ENCODE results near the gene TTC28.

DNA sequence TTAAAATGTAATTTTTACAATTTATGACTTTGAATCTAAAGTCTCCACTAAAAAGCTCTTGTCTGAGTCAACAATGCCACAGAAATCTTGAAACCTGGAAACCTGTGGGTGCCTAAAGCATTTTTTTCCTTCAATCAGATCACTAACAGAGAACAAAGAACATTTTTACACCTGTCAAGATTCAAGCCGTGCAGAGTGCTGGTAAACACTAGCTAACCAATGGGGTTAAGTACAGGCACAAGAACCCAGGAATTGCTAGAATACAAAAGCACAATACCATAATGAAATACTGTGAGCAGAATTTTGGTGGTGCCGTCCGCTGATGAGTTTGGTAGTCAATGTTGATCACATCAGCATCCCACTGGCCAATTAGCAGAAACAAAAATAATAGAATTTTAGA lies 380.3 kb downstream of the TTC28 start:
- TF ChIP-seq EZH2 (IDR thresholded peaks at IDR 0.05) (no peak), ELF1 (IDR thresholded peaks at IDR 0.05; ENCODE audit: borderline replicate concordance, low read depth) (no peak), SIN3A (IDR thresholded peaks at IDR 0.05; ENCODE audit: low read depth) (no peak)
- TF ChIP-seq, protein P1, sequence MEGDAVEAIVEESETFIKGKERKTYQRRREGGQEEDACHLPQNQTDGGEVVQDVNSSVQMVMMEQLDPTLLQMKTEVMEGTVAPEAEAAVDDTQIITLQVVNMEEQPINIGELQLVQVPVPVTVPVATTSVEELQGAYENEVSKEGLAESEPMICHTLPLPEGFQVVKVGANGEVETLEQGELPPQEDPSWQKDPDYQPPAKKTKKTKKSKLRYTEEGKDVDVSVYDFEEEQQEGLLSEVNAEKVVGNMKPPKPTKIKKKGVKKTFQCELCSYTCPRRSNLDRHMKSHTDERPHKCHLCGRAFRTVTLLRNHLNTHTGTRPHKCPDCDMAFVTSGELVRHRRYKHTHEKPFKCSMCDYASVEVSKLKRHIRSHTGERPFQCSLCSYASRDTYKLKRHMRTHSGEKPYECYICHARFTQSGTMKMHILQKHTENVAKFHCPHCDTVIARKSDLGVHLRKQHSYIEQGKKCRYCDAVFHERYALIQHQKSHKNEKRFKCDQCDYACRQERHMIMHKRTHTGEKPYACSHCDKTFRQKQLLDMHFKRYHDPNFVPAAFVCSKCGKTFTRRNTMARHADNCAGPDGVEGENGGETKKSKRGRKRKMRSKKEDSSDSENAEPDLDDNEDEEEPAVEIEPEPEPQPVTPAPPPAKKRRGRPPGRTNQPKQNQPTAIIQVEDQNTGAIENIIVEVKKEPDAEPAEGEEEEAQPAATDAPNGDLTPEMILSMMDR (IDR thresholded peaks at IDR 0.05 in 2 of 3, conservative IDR thresholded peaks at IDR 0.05 in 1 of 3; ENCODE audit: borderline replicate concordance in 1 of 3, insufficient read depth in 1 of 3, low read depth in 2 of 3, low read length in 2 of 3) = no peak
